IPS DF 19.7 (cell line): Measurements from ENCODE around the gene GNPDA1.

Experiments
- DNase-seq: peaks from one replicate; pipeline ENCODE4 v3.0.0-alpha.2; 2013; ENCODE audit warnings: low read depth, low spot score

The GNPDA1 gene

DNA sequence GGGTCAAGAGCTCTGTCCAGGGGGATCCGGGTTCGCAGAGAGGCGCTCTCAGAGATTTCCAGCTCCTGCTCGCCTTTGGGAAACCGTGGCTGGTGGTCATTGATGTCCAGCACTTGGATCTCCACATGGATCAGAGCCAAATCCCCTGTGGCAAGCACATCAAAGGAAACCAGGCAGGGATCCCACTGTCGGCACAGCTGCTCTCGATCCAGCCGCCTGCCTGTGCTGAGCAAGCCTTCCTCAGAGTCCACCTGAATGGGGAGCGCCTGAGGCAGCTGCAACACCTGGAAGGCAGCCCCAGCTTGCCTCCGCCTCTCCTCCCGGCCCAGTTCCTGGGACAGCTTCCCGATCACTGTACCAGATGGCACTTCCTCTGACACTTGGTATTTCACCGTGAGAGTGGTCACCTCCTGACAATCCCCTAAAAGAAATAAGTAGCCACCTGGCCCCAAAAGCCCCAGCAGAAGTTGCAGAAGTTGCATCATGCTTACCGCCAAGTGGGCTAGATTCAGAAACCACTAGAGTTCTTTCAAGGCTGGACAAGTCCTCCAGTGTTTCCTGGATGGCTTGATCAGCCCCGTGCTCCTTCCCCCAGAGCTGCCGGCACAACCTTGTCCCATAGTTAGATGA is 55.3 kb downstream of the GNPDA1 start:
- DNase-seq = no peak

- no peak for DNase-seq
Measured at GRCh38 chr5:141954194-141954593, 58.6 kb downstream of the GNPDA1 start.

- DNase-seq = no peak
Measured at GRCh38 chr5:141952020-141952419, 60.8 kb downstream of the GNPDA1 start.

- no peak for DNase-seq
Measured at GRCh38 chr5:141951332-141951781, 61.5 kb downstream of the GNPDA1 start.
